ENCODE measurements around the gene ARHGAP26.

ARHGAP26 gene

GRCh38 chr5:143165049-143165880 lies 395.1 kb downstream of the ARHGAP26 start:
- H3K36me3 ChIP-seq (replicated peaks), result no peaks in the 10 kb centered on the region
- in situ Hi-C loops (cut with MboI; ENCODE audit: low sequenced_read_pairs), result no loop called here
- no peaks in the 10 kb centered on the region for H3K9me3 ChIP-seq
- H3K4me1 ChIP-seq, result no peaks in the 10 kb centered on the region
- DNase-seq (ENCODE audit: low spot score in 2 of 2), result no peak
- no peaks in the 10 kb centered on the region for H3K27me3 ChIP-seq (ENCODE audit: low read depth)
- H3K4me3 ChIP-seq, result no peak overlapping the region

DNA sequence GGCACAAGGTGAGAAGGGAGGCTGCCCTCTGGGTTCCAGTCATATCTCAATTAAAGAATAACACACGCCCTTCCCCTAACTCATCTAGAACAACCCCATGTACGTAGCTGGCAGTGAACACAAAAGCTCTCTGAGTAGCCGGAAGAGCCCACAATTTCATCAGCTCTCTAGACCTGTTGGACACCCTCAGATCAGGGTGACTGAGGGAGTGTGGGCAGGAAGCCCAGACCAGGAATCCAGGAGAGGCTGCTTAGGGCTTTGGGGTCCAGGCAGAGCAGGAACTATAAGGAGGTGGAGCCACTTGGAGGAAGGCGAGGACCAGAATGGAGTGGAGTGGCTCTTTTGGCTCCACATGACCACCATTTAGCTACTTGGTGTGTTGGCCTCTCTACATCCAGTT lies 395.9 kb downstream of the ARHGAP26 start:
- in situ Hi-C loops (cut with MboI; ENCODE audit: low sequenced_read_pairs), result no loop called here
- Histone ChIP-seq H3K4me3 (no peak overlapping the region), H3K4me1 (no peaks in the 10 kb centered on the region), H3K9me3 (no peaks in the 10 kb centered on the region), H3K36me3 (replicated peaks) (no peaks in the 10 kb centered on the region), H3K27me3 (ENCODE audit: low read depth) (no peaks in the 10 kb centered on the region)
- DNase-seq (ENCODE audit: low spot score in 2 of 2), result no peak

DNA sequence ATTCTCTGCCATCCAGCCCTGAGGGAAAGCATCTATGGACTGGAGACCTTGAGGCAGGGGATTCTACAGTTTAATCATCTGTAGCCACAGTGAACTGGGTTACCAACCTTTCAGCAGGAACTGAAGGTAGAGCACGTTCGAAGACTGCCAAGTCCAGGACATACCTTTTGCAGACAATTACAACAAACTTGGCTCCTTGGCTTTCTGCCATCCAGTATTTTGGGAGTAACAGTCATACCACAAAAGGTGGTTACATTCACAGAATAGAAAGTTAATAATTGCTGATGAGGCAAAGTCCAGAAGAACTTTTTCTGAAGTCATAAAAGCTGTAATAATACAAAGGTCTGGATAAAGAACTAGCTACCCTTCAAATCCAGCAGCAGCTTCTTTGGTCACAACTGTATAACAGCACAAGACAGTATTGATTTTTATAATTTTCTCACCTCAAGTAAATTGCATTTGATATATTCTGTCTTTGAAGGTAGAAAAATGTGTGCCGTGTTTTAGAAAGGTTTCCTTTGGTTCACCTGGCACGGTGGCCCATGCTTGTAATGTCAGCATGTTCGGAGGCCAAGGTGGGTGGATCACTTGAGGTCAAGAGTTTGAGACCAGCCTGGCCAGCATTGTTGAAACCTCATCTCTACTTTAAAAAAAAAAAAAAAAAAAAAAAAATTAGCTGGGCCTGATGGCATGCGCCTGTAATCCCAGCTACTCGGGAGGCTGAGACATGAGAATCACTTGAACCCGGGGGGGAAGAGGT lies 396.7 kb downstream of the ARHGAP26 start:
- no peak for DNase-seq (ENCODE audit: low spot score in 2 of 2)
- no peaks in the 10 kb centered on the region for H3K36me3 ChIP-seq (replicated peaks)
- H3K9me3 ChIP-seq, result no peaks in the 10 kb centered on the region
- H3K4me1 ChIP-seq, result no peaks in the 10 kb centered on the region
- no peaks in the 10 kb centered on the region for H3K27me3 ChIP-seq (ENCODE audit: low read depth)
- no peak overlapping the region for H3K4me3 ChIP-seq
- in situ Hi-C loops (cut with MboI; ENCODE audit: low sequenced_read_pairs), result no loop called here

- H3K36me3 ChIP-seq (replicated peaks), result no peaks in the 10 kb centered on the region
- no peak for DNase-seq (ENCODE audit: low spot score in 2 of 2)
- H3K9me3 ChIP-seq, result no peaks in the 10 kb centered on the region
- in situ Hi-C loops (cut with MboI; ENCODE audit: low sequenced_read_pairs), result no loop called here
- H3K27me3 ChIP-seq (ENCODE audit: low read depth), result no peaks in the 10 kb centered on the region
- H3K4me1 ChIP-seq, result no peaks in the 10 kb centered on the region
- no peak overlapping the region for H3K4me3 ChIP-seq
Observed at GRCh38 chr5:143168171-143168741, 398.1 kb downstream of the ARHGAP26 start.

- Histone ChIP-seq H3K36me3 (replicated peaks) (no peaks in the 10 kb centered on the region), H3K27me3 (ENCODE audit: low read depth) (no peaks in the 10 kb centered on the region), H3K4me1 (no peaks in the 10 kb centered on the region), H3K9me3 (no peaks in the 10 kb centered on the region), H3K4me3 (no peak overlapping the region)
- DNase-seq (ENCODE audit: low spot score in 2 of 2), result no peak
- in situ Hi-C loops (cut with MboI; ENCODE audit: low sequenced_read_pairs), result no loop called here
Observed at GRCh38 chr5:143168921-143169810, 399.0 kb downstream of the ARHGAP26 start.

DNA sequence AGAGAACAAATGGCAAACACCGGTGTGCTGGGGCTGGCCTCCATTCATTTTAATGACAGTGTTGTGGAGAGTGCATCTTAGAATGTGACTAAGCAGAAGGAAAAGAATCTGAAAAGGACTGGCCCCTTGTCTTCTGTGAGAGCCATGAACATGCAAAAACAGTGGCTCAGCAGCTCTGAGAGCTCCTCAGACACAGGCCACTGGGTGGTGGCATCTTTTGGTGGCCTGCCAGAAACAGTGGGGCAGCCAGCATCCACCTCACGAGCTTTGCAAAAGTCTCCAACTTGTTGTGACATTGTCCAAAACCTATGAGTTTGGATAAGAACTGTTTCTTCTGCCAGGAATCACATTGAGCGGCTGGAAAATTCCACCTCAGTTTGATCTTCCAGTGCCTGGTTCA lies 399.9 kb downstream of the ARHGAP26 start:
- Histone ChIP-seq H3K36me3 (replicated peaks) (no peaks in the 10 kb centered on the region), H3K27me3 (ENCODE audit: low read depth) (no peaks in the 10 kb centered on the region), H3K9me3 (no peaks in the 10 kb centered on the region), H3K4me3 (no peak overlapping the region), H3K4me1 (no peaks in the 10 kb centered on the region)
- in situ Hi-C loops (cut with MboI; ENCODE audit: low sequenced_read_pairs), result no loop called here
- no peak for DNase-seq (ENCODE audit: low spot score in 2 of 2)

DNA sequence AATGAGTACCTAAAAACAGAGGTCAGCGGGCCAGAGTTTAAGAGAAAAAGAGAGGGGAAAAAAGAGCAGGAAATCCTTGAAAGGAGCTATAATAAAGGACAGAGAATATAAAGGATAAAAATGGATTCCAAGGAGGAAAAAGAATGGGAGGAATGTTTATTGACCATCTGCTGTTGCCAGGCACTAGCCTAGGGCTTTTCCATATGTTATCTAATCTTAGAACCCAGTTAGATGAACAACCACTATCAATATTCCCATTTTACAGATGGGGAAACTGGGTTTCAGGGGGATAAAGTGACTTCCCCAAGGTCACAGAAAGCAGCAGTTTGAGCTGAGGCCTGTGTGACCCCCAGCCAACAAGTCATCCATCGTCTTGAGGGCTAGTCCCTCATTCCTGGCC lies 400.8 kb downstream of the ARHGAP26 start:
- no peak for DNase-seq (ENCODE audit: low spot score in 2 of 2)
- in situ Hi-C loops (cut with MboI; ENCODE audit: low sequenced_read_pairs), result no loop called here
- H3K36me3 ChIP-seq (replicated peaks), result no peaks in the 10 kb centered on the region

GRCh38 chr5:143172739-143173138 lies 402.6 kb downstream of the ARHGAP26 start:
- H3K4me3 ChIP-seq, result no peak overlapping the region

More for the DNA sequence above, 400.8 kb downstream of the ARHGAP26 start:
- Histone ChIP-seq H3K27me3 (ENCODE audit: low read depth) (no peaks in the 10 kb centered on the region), H3K4me3 (no peak overlapping the region), H3K4me1 (no peaks in the 10 kb centered on the region), H3K9me3 (no peaks in the 10 kb centered on the region)

DNA sequence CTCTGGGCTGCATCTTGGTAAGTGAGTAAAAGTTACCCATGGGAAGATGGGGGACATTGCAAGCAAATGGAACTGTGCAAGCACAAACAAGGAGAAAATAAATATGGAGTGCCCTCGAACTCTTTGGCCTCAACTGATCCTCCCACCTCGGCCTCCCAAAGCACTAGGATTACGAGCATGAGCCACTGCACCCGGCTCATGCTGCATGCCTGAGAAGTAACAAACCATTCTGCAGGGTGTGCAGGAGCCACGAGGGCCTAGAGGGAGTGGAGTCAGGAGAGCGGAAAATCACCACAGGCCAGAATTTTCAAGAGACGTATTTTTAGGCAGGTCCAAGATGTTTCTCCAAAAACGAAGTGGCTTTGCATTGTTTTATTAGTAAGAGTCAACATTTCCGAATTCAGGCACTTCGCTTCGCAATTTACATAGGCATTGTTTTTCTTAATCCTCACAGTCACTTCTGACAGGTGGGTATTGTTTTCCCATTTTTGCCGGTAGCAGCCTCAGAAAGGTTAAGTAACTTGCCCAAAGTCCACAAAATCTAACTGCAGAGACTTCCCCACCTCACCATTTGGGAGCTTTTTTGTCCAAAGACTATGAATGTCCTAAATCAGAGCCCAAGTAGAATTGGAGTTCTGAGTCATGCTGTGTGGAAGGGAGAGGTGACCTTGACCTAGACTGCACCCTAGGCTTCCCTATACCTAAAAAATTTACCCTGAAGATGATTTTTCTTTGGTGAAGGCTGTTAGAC lies 403.1 kb downstream of the ARHGAP26 start:
- Histone ChIP-seq H3K9me3 (no peaks in the 10 kb centered on the region), H3K4me3 (no peak overlapping the region), H3K27me3 (ENCODE audit: low read depth) (no peaks in the 10 kb centered on the region), H3K4me1 (no peaks in the 10 kb centered on the region), H3K36me3 (replicated peaks) (no peaks in the 10 kb centered on the region)
- in situ Hi-C loops (cut with MboI; ENCODE audit: low sequenced_read_pairs), result no loop called here
- DNase-seq (ENCODE audit: low spot score in 2 of 2), result no peak

More at GRCh38 chr5:143172739-143173138, 402.6 kb downstream of the ARHGAP26 start:
- Histone ChIP-seq H3K9me3 (no peaks in the 10 kb centered on the region), H3K27me3 (ENCODE audit: low read depth) (no peaks in the 10 kb centered on the region), H3K4me1 (no peaks in the 10 kb centered on the region), H3K36me3 (replicated peaks) (no peaks in the 10 kb centered on the region)
- no peak for DNase-seq (ENCODE audit: low spot score in 2 of 2)
- in situ Hi-C loops (cut with MboI; ENCODE audit: low sequenced_read_pairs), result no loop called here

- H3K9me3 ChIP-seq, result no peaks in the 10 kb centered on the region
- no peak overlapping the region for H3K4me3 ChIP-seq
- DNase-seq (ENCODE audit: low spot score in 2 of 2), result no peak
- in situ Hi-C loops (cut with MboI; ENCODE audit: low sequenced_read_pairs), result no loop called here
- no peaks in the 10 kb centered on the region for H3K36me3 ChIP-seq (replicated peaks)
- no peaks in the 10 kb centered on the region for H3K27me3 ChIP-seq (ENCODE audit: low read depth)
- H3K4me1 ChIP-seq, result no peaks in the 10 kb centered on the region
Observed at GRCh38 chr5:143174714-143175398, 404.7 kb downstream of the ARHGAP26 start.

DNA sequence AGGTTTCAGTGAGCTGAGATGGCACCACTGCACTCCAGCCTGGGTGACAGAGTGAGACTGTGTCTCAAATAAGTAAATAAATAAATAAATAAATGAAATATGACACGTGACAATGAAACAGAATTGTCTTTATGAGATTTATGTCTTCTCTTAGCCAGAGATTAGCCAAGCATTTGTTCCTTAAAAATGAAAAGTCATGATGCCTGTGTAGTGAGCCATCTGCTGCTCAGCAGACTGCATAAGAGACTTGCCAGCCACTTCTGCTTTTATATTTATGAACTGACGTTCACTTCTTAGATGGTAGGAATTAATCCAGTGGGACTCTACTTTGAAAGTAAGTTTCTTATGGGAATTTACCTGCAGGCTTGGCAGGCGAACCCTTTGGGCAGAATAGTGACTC lies 405.9 kb downstream of the ARHGAP26 start:
- no peak overlapping the region for H3K4me3 ChIP-seq
- no peak for DNase-seq (ENCODE audit: low spot score in 2 of 2)
- in situ Hi-C loops (cut with MboI; ENCODE audit: low sequenced_read_pairs), result no loop called here
- no peaks in the 10 kb centered on the region for H3K36me3 ChIP-seq (replicated peaks)
- H3K9me3 ChIP-seq, result no peaks in the 10 kb centered on the region
- H3K27me3 ChIP-seq (ENCODE audit: low read depth), result no peaks in the 10 kb centered on the region
- H3K4me1 ChIP-seq, result no peaks in the 10 kb centered on the region

GRCh38 chr5:143177263-143177983 lies 407.2 kb downstream of the ARHGAP26 start:
- Histone ChIP-seq H3K4me3 (no peak overlapping the region), H3K36me3 (replicated peaks) (no peaks in the 10 kb centered on the region), H3K9me3 (no peaks in the 10 kb centered on the region), H3K4me1 (no peaks in the 10 kb centered on the region), H3K27me3 (ENCODE audit: low read depth) (no peaks in the 10 kb centered on the region)
- in situ Hi-C loops (cut with MboI; ENCODE audit: low sequenced_read_pairs), result no loop called here
- no peak for DNase-seq (ENCODE audit: low spot score in 2 of 2)
